Stomach (tissue), 4 donors: ENCODE measurements around the gene OPN1SW.

Experiments used
- EP300 ChIP-seq: sonication (generic); formaldehyde crosslinking; IDR thresholded peaks from one replicate; pipeline ENCODE4 v1.6.1; 2017; ENCODE audit warnings: antibody characterized with exemption
- POLR2A ChIP-seq, 4 donors: fragments of 450-650 bp; IDR thresholded peaks; one replicate each; pipeline ENCODE4 v1.6.1; 2016; ENCODE audit warnings: antibody characterized with exemption in 4 of 4, control low read depth in 2 of 4, mild to moderate bottlenecking in 1 of 4, moderate library complexity in 1 of 4
- POLR2AphosphoS5 ChIP-seq, 3 donors: sonication (generic); formaldehyde crosslinking; IDR thresholded peaks; one replicate each; pipeline ENCODE4 v1.6.1; 2016; ENCODE audit warnings: antibody characterized with exemption in 3 of 3
- TF ChIP-seq, protein P1 (sequence below), 7 experiments: fragments of 450-650 bp in 4 of 7; fragments of 200-600 bp in 3 of 7; sonication (generic) in 3 of 7; IDR thresholded peaks; one replicate each; pipeline ENCODE4 v1.5.1; 2016 to 2019; ENCODE audit warnings: antibody characterized with exemption in 7 of 7, control low read depth in 2 of 7, mild to moderate bottlenecking in 1 of 7

GRCh38 chr7:128726737-128727072 is 48.9 kb downstream of the OPN1SW start:
- TF ChIP-seq, protein P1, sequence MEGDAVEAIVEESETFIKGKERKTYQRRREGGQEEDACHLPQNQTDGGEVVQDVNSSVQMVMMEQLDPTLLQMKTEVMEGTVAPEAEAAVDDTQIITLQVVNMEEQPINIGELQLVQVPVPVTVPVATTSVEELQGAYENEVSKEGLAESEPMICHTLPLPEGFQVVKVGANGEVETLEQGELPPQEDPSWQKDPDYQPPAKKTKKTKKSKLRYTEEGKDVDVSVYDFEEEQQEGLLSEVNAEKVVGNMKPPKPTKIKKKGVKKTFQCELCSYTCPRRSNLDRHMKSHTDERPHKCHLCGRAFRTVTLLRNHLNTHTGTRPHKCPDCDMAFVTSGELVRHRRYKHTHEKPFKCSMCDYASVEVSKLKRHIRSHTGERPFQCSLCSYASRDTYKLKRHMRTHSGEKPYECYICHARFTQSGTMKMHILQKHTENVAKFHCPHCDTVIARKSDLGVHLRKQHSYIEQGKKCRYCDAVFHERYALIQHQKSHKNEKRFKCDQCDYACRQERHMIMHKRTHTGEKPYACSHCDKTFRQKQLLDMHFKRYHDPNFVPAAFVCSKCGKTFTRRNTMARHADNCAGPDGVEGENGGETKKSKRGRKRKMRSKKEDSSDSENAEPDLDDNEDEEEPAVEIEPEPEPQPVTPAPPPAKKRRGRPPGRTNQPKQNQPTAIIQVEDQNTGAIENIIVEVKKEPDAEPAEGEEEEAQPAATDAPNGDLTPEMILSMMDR (IDR thresholded peaks at IDR 0.05), result no peak
- no peak for TF ChIP-seq POLR2AphosphoS5 (IDR thresholded peaks at IDR 0.05)
- no peak for TF ChIP-seq POLR2A (IDR thresholded peaks at IDR 0.05)
- TF ChIP-seq EP300, result no peak
